Effector CD8-positive, alpha-beta T cell (primary cell): ENCODE measurements around the gene DYNC1I1.

Experiments
- DNase-seq: peaks from one replicate; lab custom pipeline; 2025; lab: John Stamatoyannopoulos, UW

The DYNC1I1 gene

DNA sequence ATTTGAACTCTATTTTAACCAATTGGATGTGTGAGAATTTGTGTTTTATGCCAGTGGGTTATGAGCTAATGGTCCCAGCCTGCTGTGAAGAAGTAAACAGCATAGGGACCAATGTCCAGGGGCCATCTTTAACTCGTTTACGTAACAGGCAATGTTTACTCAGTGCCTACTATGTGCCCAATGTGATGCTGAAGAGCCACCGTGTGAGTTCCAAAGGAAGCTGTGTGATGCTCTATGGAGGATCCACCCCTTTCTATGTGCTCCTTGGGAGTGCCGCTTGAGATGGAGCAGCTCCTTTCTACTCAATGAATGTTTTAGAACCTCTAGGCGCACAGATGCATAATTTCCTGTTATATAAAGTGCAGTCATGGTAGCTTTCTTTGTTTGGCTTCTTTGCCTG, 21.3 kb downstream of the DYNC1I1 start:
- DNase-seq: no peak

DNA sequence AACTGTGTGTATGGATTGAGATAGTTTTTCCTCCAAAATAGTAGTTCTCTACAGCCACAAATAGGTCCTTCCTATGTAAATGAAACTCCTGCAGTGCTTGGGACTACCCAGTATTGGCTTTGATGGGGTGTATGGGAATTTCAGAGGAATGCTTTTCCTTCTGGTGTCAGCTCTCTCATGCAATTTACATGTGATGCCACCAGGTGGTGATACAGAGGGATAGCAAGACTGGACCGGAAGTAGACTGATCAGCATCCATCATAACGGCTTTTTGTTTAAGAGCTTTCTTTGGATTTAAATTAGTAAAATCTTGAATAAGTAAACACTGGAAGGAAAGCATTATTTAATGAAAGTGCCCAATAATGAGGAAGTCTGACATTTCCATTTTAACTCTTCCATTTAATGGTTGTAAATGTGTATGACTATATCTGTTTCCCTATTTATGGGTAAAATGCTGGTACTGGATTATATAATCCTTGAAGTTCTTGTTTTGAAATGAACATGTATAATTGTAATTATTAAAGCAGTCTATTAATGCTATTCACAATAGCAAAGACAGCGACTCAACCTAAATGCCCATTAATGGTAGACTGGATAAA, 22.7 kb downstream of the DYNC1I1 start:
- no peak for DNase-seq

DNA sequence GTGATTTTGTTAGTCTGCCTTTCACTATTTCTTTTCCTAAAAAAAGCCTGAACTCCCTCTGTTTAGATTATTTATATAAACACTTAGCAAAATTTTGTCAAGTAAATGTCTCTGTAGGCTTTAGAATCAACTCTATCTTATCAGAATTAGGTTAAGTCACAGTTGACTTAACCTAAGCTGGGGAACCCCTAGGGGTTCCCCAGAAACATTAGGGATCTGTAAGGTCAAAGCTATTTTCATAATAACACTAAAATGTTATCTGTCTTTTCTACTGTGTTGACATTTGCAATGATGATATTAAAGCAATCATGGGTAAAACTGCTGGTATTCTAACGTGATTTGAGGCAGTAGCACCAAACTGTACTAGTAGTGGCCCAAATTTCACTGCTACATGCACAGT, 24.3 kb downstream of the DYNC1I1 start:
- no peak for DNase-seq

DNA sequence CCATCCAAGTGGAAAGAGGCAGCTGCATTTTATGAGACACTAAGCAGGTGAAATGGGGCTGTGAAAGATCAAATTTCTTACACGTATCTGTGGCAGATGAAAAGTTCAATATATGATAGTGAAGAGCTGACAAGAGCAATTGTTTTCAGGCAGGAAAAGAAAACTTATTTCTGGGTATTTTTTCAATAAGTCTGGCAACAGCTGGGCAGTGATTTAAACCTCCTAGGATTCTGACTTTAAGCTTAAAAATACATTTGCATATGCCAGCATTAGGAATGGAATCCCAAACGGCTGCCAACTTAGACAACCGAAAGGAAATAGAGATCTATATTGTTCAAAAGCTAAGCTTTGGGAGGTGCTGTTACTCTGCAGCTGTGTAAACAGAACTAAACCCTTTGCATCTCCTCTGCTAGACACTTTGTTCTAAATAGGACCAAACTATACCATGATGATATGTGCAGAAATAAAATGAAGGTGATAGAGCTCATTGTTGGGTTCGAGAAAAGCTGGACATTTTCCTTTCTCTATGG, 26.1 kb downstream of the DYNC1I1 start:
- no peak for DNase-seq

DNA sequence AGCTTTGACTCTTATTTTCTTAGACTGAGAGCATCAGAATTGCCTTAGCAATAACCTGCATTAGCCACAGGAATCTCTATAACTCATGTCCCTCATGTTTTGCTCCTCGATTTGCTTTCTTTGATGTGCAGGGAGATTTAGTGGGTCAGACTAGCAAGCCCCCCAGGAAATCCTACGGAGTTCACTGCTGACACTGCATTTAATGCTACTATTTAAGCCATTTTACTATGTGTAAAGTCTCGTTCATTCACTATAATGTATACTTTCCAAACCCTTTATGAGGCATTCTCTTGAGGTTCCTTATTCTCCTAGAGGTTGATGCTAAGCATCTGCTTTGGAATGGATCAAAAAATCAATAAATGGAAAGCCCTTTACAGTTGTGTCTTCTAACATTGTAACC, 28.4 kb downstream of the DYNC1I1 start:
- DNase-seq: no peak

DNA sequence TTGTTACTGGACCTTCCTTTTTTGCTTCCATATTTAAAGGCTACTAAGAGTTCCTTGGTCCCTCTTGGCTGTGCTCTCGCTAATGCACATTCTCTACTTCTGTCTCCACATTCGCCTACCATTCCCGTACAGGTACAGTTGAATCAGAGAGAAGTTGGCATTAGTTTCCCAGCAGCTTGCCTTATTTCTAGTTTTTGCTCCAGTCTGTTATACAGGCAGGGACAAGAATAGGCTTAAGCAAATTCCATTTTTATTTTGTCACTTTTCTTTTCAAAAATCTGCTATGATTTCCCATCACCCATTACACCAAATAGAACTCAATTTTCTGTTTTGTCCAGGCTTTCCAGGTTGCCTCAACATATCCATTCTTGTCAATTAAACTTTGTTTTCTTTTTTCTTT, 29.9 kb downstream of the DYNC1I1 start:
- no peak for DNase-seq

DNA sequence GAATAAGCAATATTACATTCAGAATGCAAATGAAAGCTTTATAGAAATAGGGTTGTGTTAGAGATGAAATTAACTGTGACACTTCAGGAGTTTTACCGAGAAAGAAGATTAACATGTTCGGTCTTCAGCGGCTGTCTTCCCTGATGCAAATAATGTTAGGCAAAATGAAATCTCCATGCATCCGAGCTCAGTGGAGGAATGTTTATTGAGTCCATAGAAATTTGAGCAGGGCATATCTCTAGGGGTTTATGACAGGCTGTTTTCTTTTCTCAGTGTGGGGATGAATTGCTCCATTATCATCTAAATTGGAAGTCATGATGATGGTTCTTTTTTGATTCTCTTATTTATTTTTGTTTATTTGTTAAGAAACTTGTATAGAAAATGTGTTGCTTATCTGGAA, 31.7 kb downstream of the DYNC1I1 start:
- DNase-seq: no peak

DNA sequence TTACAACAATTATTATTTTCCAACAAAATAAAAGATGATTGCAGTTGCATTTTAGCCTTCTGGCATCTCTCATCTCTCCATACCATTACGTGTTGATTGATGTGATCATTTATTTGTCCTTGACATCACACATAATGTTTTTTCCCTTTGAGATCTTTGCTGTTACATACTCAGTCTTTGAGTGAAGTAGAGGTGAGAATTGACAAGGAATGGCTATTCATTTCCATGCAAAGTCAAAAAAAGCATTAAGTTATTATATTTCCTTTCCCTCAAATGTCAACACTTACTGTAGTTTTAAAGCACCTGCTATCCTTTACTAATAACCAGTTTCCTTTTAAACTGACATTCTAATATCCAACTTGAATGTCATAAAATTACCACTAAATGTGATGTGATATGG, 33.6 kb downstream of the DYNC1I1 start:
- DNase-seq: no peak

DNA sequence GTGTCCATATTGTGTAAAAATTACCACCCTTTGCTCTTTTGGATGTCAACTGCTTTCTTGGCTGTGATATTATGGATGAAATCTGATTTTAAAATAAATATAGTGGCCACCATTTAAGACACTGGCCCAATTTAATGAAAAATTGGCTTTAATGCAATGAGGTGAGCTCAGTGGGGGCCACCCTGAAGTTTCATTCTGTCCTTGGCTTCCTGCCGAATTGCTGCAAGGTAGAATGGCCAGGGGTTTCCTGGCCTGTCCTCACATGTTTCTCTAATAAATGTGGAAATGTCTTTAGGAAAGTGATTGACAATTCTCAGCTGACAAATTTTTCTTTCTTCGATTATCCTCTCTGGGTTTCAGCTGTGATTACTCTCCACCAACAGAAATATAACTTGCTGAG, 36.0 kb downstream of the DYNC1I1 start:
- no peak for DNase-seq

DNA sequence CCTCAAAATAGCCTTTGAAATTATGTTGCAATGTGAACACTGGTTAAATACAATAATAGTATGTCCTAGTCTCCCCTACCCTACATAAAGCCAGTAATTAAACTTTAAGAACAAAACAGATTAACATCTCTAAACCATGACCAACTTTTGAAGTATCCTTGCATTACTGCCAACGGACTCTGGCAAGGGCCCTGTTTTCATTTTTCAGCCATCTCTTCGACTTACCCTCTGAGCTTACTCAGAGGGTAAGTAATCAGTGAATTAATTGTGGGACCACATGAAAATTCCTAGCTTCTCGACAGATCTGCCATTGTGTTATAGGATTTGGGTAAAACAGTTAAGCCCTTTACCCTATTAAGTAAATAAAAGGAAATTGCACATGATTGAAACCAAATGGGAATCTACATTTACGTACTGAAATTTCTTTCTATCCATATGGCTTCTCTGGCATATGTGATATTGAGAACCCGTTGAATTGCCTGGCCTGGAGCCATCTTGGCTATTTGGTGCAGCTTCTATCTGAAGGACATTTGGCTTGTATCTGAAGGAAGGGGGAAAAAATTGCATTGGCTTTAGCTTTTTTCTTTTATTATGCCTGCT, 39.6 kb downstream of the DYNC1I1 start:
- DNase-seq: no peak

DNA sequence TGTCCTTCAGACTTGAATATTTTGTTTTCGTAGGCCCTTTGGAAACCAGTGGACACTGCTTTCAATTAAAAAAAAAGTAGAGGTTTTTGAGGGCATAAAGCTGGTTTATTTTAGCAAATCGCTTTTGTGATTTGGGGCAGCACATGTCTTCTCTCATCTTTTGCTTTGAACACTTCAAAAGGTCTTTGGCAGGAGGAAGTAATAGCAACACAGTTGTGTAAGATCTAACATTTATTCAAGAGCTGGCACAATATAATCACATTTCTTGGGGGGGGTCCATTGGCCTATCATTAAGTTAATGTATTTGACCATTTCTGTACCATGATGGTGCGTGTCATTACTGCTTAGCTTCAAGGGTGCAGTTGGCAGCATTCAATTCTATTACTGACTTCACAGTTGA, 42.4 kb downstream of the DYNC1I1 start:
- DNase-seq: no peak

DNA sequence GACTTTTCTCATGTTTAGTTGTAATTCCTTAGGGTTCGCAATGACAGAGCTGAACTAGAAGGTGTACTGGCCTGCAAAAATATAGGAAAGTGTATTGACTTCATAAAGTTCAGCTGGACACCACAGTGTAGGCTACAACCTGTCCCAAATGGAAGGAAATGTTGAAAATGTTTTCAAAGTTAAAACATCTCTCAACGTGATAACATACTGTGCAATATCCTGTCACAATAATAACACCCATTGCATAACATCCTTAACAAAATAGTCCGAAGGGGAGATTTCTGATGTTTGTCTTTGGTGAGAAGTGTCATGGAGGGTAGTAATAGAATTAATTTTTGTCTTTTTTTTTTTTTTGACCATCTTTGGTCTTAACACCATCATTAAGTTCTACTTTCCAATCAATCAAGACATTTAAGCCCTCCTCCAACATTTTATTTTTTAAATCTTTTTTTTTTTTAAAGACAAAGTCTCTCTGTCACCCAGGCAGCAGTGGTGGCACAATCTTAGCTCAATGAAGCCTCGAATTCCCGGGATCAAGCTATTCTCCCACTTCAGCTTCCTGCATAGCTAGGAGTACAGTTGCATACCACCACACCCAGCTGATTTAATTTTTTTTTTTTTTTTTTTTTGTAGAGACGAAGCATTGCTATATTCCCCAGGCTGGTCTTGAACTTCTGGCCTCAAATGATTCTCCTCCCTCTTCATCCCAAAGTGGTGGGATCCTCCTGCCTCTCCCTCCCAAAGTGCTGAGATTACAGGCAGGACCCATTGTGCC, 45.7 kb downstream of the DYNC1I1 start:
- no peak for DNase-seq

DNA sequence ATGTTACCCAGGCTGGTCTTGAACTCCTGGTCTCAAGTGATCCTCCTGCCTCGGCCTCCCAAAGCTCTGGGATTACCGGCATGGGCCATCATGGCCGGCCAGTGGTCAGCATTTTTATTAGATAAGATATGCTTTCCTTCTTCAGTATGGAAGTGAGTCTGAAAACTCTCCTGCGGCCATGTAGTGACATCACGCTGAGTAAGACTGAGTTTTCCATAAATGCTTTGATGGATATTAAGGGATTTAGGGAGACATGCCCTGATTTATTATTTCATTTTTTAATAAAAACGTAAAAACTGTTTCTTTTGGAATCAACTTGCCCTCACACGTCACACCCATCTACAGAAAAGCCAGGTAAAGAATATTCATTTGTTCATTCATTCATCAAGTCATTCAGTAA, 48.4 kb downstream of the DYNC1I1 start:
- DNase-seq: no peak

DNA sequence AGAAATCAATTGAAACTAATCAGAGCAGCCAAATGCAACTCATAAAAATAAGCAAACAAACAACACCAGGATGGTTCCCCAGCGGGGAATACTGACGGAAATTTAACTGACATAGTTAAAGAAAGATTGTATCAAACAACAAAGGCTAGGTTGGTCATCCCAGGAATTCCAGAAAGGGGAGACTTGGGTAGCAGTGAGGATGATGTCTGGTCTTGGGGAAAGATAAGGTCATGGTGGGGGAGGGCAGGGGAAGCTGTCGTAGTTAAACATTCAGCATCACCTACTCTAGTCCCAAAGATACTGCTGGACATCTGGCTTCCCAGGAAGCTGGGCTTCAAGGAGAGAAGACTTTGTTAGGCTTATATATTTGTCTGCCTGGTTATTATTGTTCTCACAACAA, 50.4 kb downstream of the DYNC1I1 start:
- DNase-seq: no peak

DNA sequence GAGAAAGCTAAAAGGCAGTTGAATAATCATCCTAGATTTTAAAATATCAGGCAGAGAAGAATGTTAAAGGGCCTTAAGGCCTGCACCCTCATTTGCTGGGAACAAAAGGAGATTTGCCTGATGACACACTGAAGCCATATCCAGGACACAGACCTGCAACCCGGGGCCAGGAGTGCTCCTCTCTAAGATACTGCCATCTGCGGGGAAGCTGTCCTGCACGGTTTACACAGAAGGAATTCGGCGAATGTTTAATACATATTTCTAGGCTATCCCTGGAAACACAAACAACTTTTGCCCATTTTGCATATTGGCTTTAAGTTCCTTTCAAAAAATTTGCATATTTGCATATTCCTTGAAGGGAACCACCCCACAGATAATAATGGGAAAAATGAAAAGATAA, 52.3 kb downstream of the DYNC1I1 start:
- no peak for DNase-seq

DNA sequence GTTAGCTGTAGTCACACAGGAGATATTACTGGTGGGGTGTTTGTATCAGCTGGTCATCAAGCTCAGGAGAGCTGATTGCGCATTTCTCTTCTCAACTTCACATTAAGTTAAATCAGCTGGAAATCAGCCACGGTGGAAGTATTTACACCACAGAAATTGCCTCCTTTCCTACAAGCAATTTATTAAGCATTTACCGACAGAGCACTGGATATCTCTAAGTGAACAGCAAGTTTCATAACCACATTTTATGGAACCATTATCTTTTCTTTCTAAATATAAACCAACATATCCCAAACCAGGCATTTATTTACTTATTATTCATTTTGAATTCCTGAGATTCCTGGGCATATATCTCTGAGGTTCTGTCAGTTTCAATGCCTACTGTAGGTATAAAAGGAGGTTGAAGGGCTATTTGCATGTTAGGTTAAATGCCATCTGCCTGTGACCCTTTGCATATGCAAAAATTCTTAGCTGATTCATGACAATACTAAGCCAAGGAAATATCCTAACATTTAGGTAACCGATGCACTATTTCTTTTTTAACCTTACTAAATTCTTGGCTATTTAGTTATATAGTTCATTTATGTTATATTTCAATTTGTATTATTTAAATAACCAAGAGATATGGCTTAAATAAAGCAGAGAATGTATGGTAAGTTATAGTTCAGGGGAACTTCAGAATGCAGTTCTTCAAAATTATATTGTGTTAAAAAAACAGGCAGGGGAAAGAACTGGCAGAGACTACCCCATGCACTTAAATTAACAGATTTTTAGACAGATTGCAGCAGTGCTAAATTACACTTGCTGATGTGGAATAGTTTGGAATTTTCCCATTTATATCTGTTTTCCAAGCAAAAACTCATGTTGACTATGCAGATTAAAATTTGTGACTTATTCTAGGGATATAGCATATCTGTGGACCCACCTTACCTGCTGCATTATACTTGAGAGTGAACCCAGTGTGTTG, 56.8 kb downstream of the DYNC1I1 start:
- no peak for DNase-seq

DNA sequence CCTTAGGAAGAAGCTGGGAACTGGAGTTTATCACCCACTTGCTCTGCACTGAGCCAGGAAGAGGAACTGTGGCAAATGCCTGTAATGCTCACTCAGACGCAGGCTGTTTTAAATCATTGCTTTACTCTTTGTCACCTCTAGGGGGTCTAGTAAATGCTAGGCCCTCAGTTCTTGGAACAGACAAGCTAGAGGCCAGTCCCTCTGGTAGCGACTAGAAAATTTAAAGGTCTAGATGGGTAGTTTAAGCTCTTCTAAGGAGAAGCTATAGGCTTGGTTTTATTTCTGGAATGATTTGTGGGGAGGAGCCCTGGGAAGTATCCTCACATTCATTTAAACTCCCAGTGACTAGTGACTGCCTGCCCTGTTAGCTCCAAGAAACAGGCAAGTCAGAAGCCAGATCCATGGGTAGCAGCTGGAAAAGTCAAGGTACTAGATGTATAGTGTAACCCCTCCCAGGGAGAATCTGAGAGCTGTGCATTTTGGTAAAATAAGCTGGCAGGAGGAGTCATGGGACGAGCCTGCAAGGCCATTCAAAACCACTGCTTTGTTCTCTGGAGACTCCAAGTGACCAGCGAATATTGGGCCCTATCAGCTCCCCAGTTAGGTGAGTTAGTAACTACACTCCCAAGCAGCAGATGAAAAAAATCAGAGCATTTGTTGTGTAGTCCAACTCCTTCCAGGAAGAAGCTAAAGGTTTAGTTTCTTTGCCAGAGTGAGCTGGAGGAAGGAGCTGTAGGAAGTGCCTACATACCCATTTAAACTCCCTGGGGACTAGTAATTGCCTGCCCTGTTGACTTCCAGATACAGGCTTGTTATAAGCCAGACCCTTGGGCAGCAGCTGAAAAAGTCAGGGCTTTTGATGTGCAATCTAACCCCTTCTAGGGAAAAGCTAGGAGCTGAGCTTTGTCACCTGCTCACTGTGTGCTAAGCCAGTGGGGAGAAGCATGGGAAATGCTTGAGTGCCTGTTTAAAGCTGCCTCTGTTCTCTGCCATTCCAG, 68.9 kb downstream of the DYNC1I1 start:
- DNase-seq: no peak

DNA sequence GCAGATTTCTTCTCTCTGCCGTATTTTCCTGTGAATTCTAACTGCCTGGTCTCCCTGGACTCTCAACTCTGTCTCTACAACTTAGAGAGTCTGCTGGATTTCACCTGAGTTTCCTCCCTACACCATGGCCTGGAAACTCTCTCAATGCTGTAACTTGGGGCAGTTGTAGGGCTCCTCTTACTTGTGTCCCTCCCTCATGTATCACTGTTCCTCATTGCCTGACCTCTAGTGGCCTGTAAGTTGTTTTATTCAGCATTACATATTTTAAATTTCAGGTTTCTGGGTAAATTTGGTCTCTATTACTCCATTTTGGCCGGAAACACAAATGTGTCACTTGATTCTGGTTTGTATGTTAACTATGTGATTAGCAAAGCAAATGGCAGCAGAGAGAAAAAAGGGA, 70.9 kb downstream of the DYNC1I1 start:
- DNase-seq: no peak

DNA sequence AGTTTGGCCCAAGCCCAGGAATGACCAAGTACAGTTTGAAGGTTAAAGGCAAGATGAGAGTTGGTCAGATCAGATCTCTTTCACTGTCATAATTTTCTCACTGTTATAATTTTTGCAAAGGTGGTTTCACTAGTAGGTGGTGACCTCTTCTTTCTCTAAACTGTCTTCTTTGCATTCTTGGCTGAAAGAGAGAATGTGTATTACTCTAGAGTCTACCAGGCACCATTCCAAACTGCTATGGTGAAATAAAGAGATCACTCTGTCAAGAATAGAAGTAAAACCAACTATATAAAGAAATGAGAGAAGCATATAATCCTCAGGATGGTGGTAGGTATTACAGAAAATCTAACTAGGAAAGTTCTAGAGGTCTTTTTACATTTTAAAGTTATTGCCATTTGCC, 72.7 kb downstream of the DYNC1I1 start:
- DNase-seq: no peak

DNA sequence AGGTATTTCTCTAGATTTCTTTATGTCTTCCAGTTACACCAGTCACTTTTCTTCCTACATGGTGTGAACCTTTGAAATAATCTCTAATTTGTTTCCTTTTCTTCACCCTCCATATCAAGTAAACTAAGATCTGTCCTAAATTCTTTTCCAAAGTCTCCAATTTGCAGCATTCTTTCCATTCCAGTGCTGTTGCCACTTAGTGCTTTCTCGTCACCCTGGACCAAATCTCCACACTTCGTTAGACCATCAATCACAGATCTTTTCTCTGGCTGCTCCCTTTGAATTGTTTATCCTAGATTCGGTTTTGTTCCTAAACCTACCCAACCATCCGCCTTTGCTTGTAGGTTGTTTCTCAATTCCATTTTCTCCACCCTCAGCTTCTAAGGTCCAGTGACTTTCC, 74.7 kb downstream of the DYNC1I1 start:
- DNase-seq: no peak

DNA sequence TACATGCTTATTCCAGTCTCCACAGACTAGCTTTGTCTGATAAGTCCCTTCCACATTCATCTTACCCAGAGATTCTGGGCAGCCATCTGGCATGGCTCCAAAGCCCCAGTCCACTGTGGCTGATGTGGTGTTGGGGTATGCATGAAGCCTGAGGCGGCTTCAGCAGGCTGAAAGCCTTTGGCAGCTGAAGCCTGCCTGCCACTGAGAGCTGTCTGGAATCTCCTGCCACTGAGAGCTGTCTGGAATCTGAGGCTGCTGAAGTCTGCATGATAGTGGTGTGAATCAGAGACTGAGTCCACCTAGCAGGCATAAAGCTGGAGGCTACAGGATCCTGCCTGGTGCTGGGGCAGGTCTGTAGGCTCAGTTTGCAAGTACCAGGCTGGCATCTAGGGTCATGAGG, 87.1 kb downstream of the DYNC1I1 start:
- no peak for DNase-seq
